HepG2 (cell line): ENCODE results near the gene SPIRE1. TPM values are rescaled to one million over a fixed set of nuclear protein-coding genes. Genes with fewer than 3 reads are reported as not detected.

ENCODE experiments used
- ATAC-seq: fragments of 200-7000 bp; cut with Tn5 transposase; 3 replicates; pipeline ENCODE4 v1.9.1; 2020; ENCODE audit warnings: mild to moderate bottlenecking, moderate library complexity
- BruUV-seq: library from RNA; stranded (reverse); fragments of 400-500 nt; replicated peaks from 2 replicates; lab custom pipeline; 2021; lab: Mats Ljungman, UMichigan
- CTCF ChIA-PET: fragments of 300-600 bp; formaldehyde crosslinking; extraction: SDS; loops from one replicate; lab custom pipeline; 2021; ENCODE audit warnings: low total read pairs, inconsistent platforms, low intra/inter-chr PET ratio; lab: Yijun Ruan, JAX
- POLR2A ChIA-PET: fragments of 350-600 bp; sonication (Branson Sonifier 250); formaldehyde crosslinking; loops from one replicate; lab custom pipeline; 2020; ENCODE audit warnings: antibody characterized with exemption, inconsistent platforms; lab: Yijun Ruan, JAX
- DNase-seq: peaks from one replicate; pipeline ENCODE4 v3.0.0-alpha.2; 2015; ENCODE audit warnings: low spot score
- FAIRE-seq: peaks from 3 replicates; lab custom pipeline; 2011; peaks lifted over from hg19 to GRCh38; lab: Jason Lieb, UNC
- H2AFZ ChIP-seq: one replicate; pipeline ENCODE4 v1.6.1; 2011; ENCODE audit warnings: low read length, inconsistent platforms
- H3K27ac ChIP-seq: fragments of 300-600 bp; 3 replicates; pipeline ENCODE4 v1.8.0; 2011; ENCODE audit warnings: mixed run types, mild to moderate bottlenecking, mixed read lengths, low read length, inconsistent platforms; ENCODE audit not compliant: insufficient read depth; ENCODE audit errors: extremely low read length
- H3K27me3 ChIP-seq, 2 experiments: fragments of 200-600 bp in 1 of 2; 2 replicates in 1 of 2; 3 replicates in 1 of 2; pipeline versions ENCODE4 v1.6.0 to v1.8.0; 2011; ENCODE audit warnings: low read length in 2 of 2, mild to moderate bottlenecking in 2 of 2, moderate library complexity in 2 of 2, inconsistent platforms in 1 of 2; ENCODE audit not compliant: insufficient read depth in 2 of 2, control insufficient read depth in 1 of 2
- H3K36me3 ChIP-seq, 2 experiments: fragments of 200-600 bp in 1 of 2; replicated peaks in 1 of 2; 2 replicates in 1 of 2; 3 replicates in 1 of 2; pipeline versions ENCODE4 v1.5.1 to v1.8.0; 2011; ENCODE audit warnings: low read length in 2 of 2, inconsistent platforms in 1 of 2; ENCODE audit not compliant: insufficient read depth in 2 of 2, control insufficient read depth in 1 of 2
- H3K4me1 ChIP-seq: 2 replicates; pipeline ENCODE4 v1.5.1; 2012; ENCODE audit warnings: low read length, inconsistent platforms; ENCODE audit not compliant: insufficient read depth
- H3K4me2 ChIP-seq: 2 replicates; pipeline ENCODE4 v1.6.0; 2011; ENCODE audit warnings: low read depth, low read length, inconsistent platforms
- H3K4me3 ChIP-seq, 3 experiments: fragments of 200-600 bp in 1 of 3; sonication (generic), shearing (Covaris generic) in 1 of 3; replicated peaks in 1 of 3; 2 replicates each; pipeline ENCODE4 v1.5.1; 2011 to 2016; ENCODE audit warnings: low read length in 3 of 3, inconsistent platforms in 2 of 3, low read depth in 2 of 3, mild to moderate bottlenecking in 2 of 3, control low read depth in 1 of 3, mixed read lengths in 1 of 3; ENCODE audit not compliant: insufficient read depth in 1 of 3
- H3K79me2 ChIP-seq: one replicate; pipeline ENCODE4 v1.6.1; 2011; ENCODE audit warnings: low read length, inconsistent platforms; ENCODE audit not compliant: insufficient read depth
- H3K9ac ChIP-seq: 2 replicates; pipeline ENCODE4 v1.6.0; 2011; ENCODE audit warnings: mild to moderate bottlenecking, low read depth, low read length, inconsistent platforms; ENCODE audit not compliant: insufficient read depth
- H3K9me3 ChIP-seq: 2 replicates; pipeline ENCODE4 v1.5.1; 2012; ENCODE audit warnings: mild to moderate bottlenecking, low read length
- H4K20me1 ChIP-seq: 2 replicates; pipeline ENCODE4 v1.6.0; 2011; ENCODE audit warnings: inconsistent platforms, mild to moderate bottlenecking, low read length, moderate library complexity; ENCODE audit not compliant: insufficient read depth
- BCL6 ChIP-seq: IDR thresholded peaks from 2 replicates; pipeline ENCODE4 v1.6.1; 2016; ENCODE audit warnings: missing genetic modification reagents, missing compliant biosample characterization
- GPN1 ChIP-seq: sonication (generic); formaldehyde crosslinking; IDR thresholded peaks from 2 replicates; pipeline ENCODE4 v1.5.1; 2020; ENCODE audit warnings: missing genetic modification reagents, borderline replicate concordance
- KDM6A ChIP-seq: IDR thresholded peaks from 2 replicates; pipeline ENCODE4 v1.6.1; 2016; ENCODE audit warnings: low read depth
- MAFF ChIP-seq: IDR thresholded peaks from 2 replicates; pipeline ENCODE4 v1.6.1; 2011; ENCODE audit warnings: low read depth, low read length, improper control_type of control experiment
- NRL ChIP-seq: sonication (generic); formaldehyde crosslinking; IDR thresholded peaks from 2 replicates; pipeline ENCODE4 v1.5.0; 2020; ENCODE audit warnings: missing genetic modification reagents, mild to moderate bottlenecking, moderate library complexity, borderline replicate concordance
- PAF1 ChIP-seq: IDR thresholded peaks from 2 replicates; pipeline ENCODE4 v1.6.1; 2016; ENCODE audit warnings: missing genetic modification reagents, missing compliant biosample characterization
- SRF ChIP-seq: IDR thresholded peaks from 2 replicates; pipeline ENCODE4 v1.6.1; 2011; ENCODE audit warnings: mild to moderate bottlenecking, low read depth, low read length, moderate library complexity
- TAF15 ChIP-seq: fragments of 200-400 bp; formaldehyde crosslinking; IDR thresholded peaks from one replicate; pipeline ENCODE4 v1.6.1; 2018; ENCODE audit warnings: mild to moderate bottlenecking, low read depth, low read length; ENCODE audit not compliant: poor library complexity, severe bottlenecking
- ZNF136 ChIP-seq: sonication (generic); formaldehyde crosslinking; IDR thresholded peaks from 2 replicates; pipeline ENCODE4 v1.8.1; 2022; ENCODE audit warnings: low read depth, mild to moderate bottlenecking, moderate library complexity, missing genetic modification reagents
- ZNF24 ChIP-seq: fragments of 450-650 bp; IDR thresholded peaks from 2 replicates; pipeline ENCODE4 v1.6.1; 2017; ENCODE audit warnings: antibody characterized with exemption, mild to moderate bottlenecking
- ZNF3 ChIP-seq: IDR thresholded peaks from 2 replicates; pipeline ENCODE4 v1.7.0; 2017; ENCODE audit warnings: inconsistent platforms
- ZNF431 ChIP-seq: sonication (generic); formaldehyde crosslinking; IDR thresholded peaks from 2 replicates; pipeline ENCODE4 v1.9.0; 2022; ENCODE audit warnings: missing genetic modification reagents, low read depth, mild to moderate bottlenecking, borderline replicate concordance
- ZNF607 ChIP-seq: sonication (generic); formaldehyde crosslinking; IDR thresholded peaks from 2 replicates; pipeline ENCODE4 v1.5.1; 2020; ENCODE audit warnings: missing genetic modification reagents, mild to moderate bottlenecking, borderline replicate concordance
- ZNF672 ChIP-seq: sonication (generic); formaldehyde crosslinking; IDR thresholded peaks from 2 replicates; pipeline ENCODE4 v1.8.1; 2022; ENCODE audit warnings: missing genetic modification reagents
- ZNF713 ChIP-seq: sonication (generic); formaldehyde crosslinking; IDR thresholded peaks from 2 replicates; pipeline ENCODE4 v1.4.0; 2020; ENCODE audit warnings: mild to moderate bottlenecking, missing genetic modification reagents
- WGBS: methylation state at CpG from one replicate; pipeline ENCODE4 v1.1.6; 2017; ENCODE audit warnings: low lambda C conversion rate; 5-methylcytosine and 5-hydroxymethylcytosine counted together
- in situ Hi-C: cut with HindIII; loops from 2 replicates; pipeline ENCODE4 v1.10.0; 2017; ENCODE audit warnings: low pct_unique_long_range_greater_than_20kb; ENCODE audit not compliant: extremely low pct_ligation_motif_present
- intact Hi-C: fragments of 100-400 bp; cut with micrococcal nuclease; formaldehyde crosslinking; loops from one replicate; pipeline ENCODE4 v1.10.0; 2022; ENCODE audit not compliant: unreplicated experiment
- polyA plus RNA-seq, 8 experiments: library from polyadenylated mRNA; depleted of rRNA in 3 of 8; stranded (reverse) in 7 of 8; unstranded in 1 of 8; fragments of >200 nt; fragmentation: Illumina TruSeq in 4 of 8; extraction: Trizol in 4 of 8; gene quantifications; 2 replicates each; pipeline versions ENCODE4 v1.2.1 to v1.2.3, GENCODE V29; 2011 to 2016; ENCODE audit warnings: low read depth in 4 of 8, missing spikeins in 1 of 8, mixed read lengths in 1 of 8; ENCODE audit not compliant: insufficient read depth in 1 of 8
- total RNA-seq, 5 experiments: library from RNA; depleted of rRNA; stranded (reverse); fragments of >200 nt; fragmentation: Illumina TruSeq; extraction: Trizol; gene quantifications; 2 replicates each; pipeline ENCODE4 v1.2.3, GENCODE V29; 2016; ENCODE audit warnings: low read depth in 1 of 5
- TF ChIP-seq, protein P1 (sequence below): sonication (generic); formaldehyde crosslinking; IDR thresholded peaks from 2 replicates; pipeline ENCODE4 v1.4.0; 2020; ENCODE audit warnings: missing genetic modification reagents, low read depth, mild to moderate bottlenecking, borderline replicate concordance
- TF ChIP-seq, protein P2 (sequence below): sonication (generic); formaldehyde crosslinking; IDR thresholded peaks from 2 replicates; pipeline ENCODE4 v1.9.0; 2022; ENCODE audit warnings: low read depth, missing genetic modification reagents

The SPIRE1 gene
- total and polyA plus RNA-seq, 2 of the 13 experiments (the other 11 are each of a cell fraction or from before 2014, with no cell fraction given): 9.9 to 21.3 TPM

DNA sequence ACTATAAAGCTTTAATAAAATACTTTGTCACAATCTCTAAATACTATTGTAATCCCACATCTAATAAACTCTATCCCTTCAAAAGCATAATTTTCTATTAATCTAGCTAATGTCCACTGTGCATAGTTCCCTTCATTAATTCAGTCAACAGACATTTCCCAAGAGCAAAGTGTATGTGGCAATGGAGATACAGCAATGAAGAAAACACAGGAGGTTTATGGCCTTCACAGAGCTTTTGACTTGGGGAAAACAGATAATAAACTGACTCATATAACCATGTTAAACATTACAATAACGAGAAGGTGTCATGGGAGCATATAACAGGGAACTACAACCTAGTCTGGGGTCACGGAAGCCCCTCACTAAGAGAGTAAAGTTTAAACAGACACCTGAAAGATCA is 86.3 kb downstream of the SPIRE1 start:
- Histone ChIP-seq H3K4me3 (no peak overlapping the region), H3K79me2 (no peaks in the 10 kb centered on the region), H2AFZ (no peak overlapping the region), H3K9me3 (no peaks in the 10 kb centered on the region), H3K9ac (no peak overlapping the region), H4K20me1 (no peaks in the 10 kb centered on the region), H3K4me1 (peaks cover 28% of the 10 kb centered on the region), H3K36me3 (no peaks in the 10 kb centered on the region), H3K4me2 (no peak overlapping the region), H3K27ac (no peak overlapping the region), H3K27me3 (no peaks in the 10 kb centered on the region)
- no peak for FAIRE-seq
- DNase-seq: no peak
- TF ChIP-seq GPN1 (CRISPR knock-in tag) (no peak), ZNF607 (no peak), TAF15 (no peak), ZNF3 (CRISPR knock-in tag) (0 out of 2 replicates have a peak, but pooled peaks have one; percentile 41), ZNF24 (peak; percentile 80; the same call in 1 of the 2 replicates), ZNF136 (CRISPR knock-in tag) (no peak), ZNF713 (CRISPR knock-in tag) (no peak), MAFF (no peak)
- TF ChIP-seq, protein P1, sequence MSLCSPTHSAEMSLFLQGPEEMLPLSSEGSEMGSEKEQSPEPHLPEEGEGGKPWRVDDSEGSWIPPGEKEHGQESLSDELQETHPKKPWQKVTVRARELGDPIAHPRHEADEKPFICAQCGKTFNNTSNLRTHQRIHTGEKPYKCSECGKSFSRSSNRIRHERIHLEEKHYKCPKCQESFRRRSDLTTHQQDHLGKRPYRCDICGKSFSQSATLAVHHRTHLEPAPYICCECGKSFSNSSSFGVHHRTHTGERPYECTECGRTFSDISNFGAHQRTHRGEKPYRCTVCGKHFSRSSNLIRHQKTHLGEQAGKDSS (CRISPR knock-in tag): no peak
- POLR2A ChIA-PET: interaction anchor here (0.6 kb wide), 1 partner anchor 26 kb away, joined by 3 read pairs; no protein-coding TSS in a partner anchor
- in situ Hi-C loops (no loop called here), intact Hi-C loops (no loop called here)
- BruUV-seq: no TSS peak
- CTCF ChIA-PET: no interaction called here
- no peak for ATAC-seq
- WGBS: 71% methylated on average over 2 of the region's 2 CpGs

DNA sequence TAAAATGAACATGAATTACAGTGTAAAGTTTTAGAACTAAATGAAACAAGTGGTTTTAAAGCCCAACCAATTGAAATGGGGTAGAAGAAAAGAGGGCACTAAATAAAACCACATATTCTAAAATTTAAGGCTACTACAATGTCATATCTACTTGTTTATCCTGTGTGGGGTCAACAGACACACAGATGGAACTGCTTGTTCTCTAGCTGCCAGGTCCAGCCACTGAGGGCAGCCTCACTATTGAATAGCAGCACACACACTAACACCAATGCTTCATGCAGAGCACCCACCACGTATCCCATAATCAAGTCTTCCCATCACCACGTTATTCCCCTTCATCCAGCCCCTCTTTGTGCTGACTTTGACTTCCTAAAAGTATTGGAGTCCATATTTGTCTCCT is 88.1 kb downstream of the SPIRE1 start:
- FAIRE-seq: no peak
- Histone ChIP-seq H3K79me2 (no peaks in the 10 kb centered on the region), H3K27ac (no peak overlapping the region), H3K9ac (no peak overlapping the region), H3K4me1 (peaks cover 16% of the 10 kb centered on the region), H2AFZ (no peak overlapping the region), H3K27me3 (no peaks in the 10 kb centered on the region), H4K20me1 (no peaks in the 10 kb centered on the region), H3K4me2 (no peak overlapping the region), H3K36me3 (no peaks in the 10 kb centered on the region), H3K9me3 (no peaks in the 10 kb centered on the region), H3K4me3 (no peak overlapping the region)
- ATAC-seq: no peak
- no TSS peak for BruUV-seq
- in situ Hi-C loops: no loop called here
- intact Hi-C loops: no loop called here
- no peak for DNase-seq
- POLR2A ChIA-PET: no interaction called here
- 94% methylated on average over 2 of the region's 2 CpGs for WGBS
- CTCF ChIA-PET: no interaction called here
- TF ChIP-seq, protein P2, sequence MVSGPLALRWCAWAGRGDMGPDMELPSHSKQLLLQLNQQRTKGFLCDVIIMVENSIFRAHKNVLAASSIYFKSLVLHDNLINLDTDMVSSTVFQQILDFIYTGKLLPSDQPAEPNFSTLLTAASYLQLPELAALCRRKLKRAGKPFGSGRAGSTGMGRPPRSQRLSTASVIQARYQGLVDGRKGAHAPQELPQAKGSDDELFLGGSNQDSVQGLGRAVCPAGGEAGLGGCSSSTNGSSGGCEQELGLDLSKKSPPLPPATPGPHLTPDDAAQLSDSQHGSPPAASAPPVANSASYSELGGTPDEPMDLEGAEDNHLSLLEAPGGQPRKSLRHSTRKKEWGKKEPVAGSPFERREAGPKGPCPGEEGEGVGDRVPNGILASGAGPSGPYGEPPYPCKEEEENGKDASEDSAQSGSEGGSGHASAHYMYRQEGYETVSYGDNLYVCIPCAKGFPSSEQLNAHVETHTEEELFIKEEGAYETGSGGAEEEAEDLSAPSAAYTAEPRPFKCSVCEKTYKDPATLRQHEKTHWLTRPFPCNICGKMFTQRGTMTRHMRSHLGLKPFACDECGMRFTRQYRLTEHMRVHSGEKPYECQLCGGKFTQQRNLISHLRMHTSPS: no peak
- TF ChIP-seq SRF (no peak), ZNF672 (CRISPR knock-in tag) (no peak), BCL6 (CRISPR knock-in tag) (no peak), NRL (CRISPR knock-in tag) (no peak), KDM6A (CRISPR knock-in tag) (no peak), PAF1 (no peak), ZNF431 (CRISPR knock-in tag) (no peak)
